Stimulated activated CD4-positive, alpha-beta T cell treated with anti-CD3 and anti-CD28 coated beads, Interleukin-1b, Interleukin-23, amount 100 ng/mL, for 4 hours (primary cell): ENCODE data around the gene ZMAT5.

Experiments used
- DNase-seq, 2 donors: peaks; one replicate each; pipeline ENCODE4 v3.0.0-alpha.2; 2020; ENCODE audit warnings: low read depth in 2 of 2

ZMAT5 gene

GRCh38 chr22:29753808-29754657 lies 12.8 kb downstream of the ZMAT5 start:
- DNase-seq, result no peak

GRCh38 chr22:29751669-29752068 lies 15.1 kb downstream of the ZMAT5 start:
- no peak for DNase-seq

- DNase-seq, result no peak
Observed at GRCh38 chr22:29750559-29751538, 16.0 kb downstream of the ZMAT5 start.

- no peak for DNase-seq
Observed at GRCh38 chr22:29750029-29750428, 16.8 kb downstream of the ZMAT5 start.

- no peak for DNase-seq
Observed at GRCh38 chr22:29748248-29748893, 18.4 kb downstream of the ZMAT5 start.

GRCh38 chr22:29747832-29748231 lies 19.0 kb downstream of the ZMAT5 start:
- no peak for DNase-seq

GRCh38 chr22:29744902-29745301 lies 21.9 kb downstream of the ZMAT5 start:
- no peak for DNase-seq

- DNase-seq, result no peak
Observed at GRCh38 chr22:29742326-29742725, 24.5 kb downstream of the ZMAT5 start.

GRCh38 chr22:29741926-29742325 lies 24.9 kb downstream of the ZMAT5 start:
- DNase-seq, result no peak

GRCh38 chr22:29740216-29740615 lies 26.6 kb downstream of the ZMAT5 start:
- DNase-seq, result no peak

- no peak for DNase-seq
Observed at GRCh38 chr22:29739346-29739875, 27.4 kb downstream of the ZMAT5 start.

- no peak for DNase-seq
Observed at GRCh38 chr22:29738118-29738815, 28.5 kb downstream of the ZMAT5 start.

- no peak for DNase-seq
Observed at GRCh38 chr22:29737251-29738117, 29.3 kb downstream of the ZMAT5 start.

- DNase-seq, result no peak
Observed at GRCh38 chr22:29735416-29735815, 31.4 kb downstream of the ZMAT5 start.

- no peak for DNase-seq
Observed at GRCh38 chr22:29734838-29735237, 32.0 kb downstream of the ZMAT5 start.

- DNase-seq, result no peak
Observed at GRCh38 chr22:29734406-29734805, 32.4 kb downstream of the ZMAT5 start.

GRCh38 chr22:29733362-29734201 lies 33.2 kb downstream of the ZMAT5 start:
- DNase-seq, result no peak

- DNase-seq, result no peak
Observed at GRCh38 chr22:29732883-29733282, 33.9 kb downstream of the ZMAT5 start.
